Measurements from ENCODE around the gene ENTPD1. TPM values are rescaled to one million over a fixed set of nuclear protein-coding genes. Genes with fewer than 3 reads are reported as not detected.
"Not testable (repeated sequence)": the region's sequence is repeated elsewhere in the genome, so short reads cannot be mapped to it uniquely, and the experiment has no call there.

The ENTPD1 gene
- total RNA-seq, 1 donor from 2014 or later, result 1.6 TPM

DNA sequence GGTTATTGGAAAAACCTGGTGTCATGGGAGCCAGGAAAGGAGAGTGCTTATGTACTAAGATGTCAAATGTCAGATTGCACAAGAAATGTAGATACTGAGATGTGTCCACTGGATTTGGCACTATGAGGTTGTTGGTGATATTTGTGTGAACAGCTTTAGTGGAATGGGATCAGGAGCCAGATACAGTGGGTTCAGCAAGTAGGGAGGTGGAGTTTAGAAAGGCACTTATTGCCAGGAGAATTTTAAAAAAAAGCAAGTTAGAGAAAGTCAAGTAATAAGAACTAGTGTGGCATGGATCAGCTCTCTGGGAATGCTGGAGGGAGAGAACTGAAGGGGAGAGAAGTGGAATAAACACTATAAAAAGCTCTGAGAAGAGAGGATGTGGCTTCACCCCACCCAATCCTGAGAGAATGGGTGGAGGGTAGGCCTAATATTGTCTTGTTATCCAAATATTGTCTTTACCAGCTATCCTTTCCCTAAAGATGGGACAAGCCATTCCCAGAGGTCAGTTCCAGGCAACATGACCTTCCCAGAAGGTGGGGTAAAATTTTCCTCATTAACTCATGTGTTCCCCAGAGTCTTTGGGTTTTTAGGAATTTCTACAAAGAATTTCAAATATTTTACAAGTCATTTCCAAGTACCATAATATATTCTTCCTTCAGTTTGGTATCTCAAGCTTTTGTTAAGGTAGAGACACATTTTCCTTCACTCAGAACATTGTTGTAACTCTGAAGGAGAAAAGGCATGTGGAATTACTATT lies 42.3 kb downstream of the ENTPD1 start:
- no peaks in the 10 kb centered on the region for H3K36me3 Mint-ChIP-seq
- Histone ChIP-seq H3K4me1 (peaks cover 3% of the 10 kb centered on the region), H3K4me3 (no peak overlapping the region), H3K36me3 (no peaks in the 10 kb centered on the region), H3K27me3 (no peaks in the 10 kb centered on the region), H4K20me1 (ENCODE audit: low read depth) (no peaks in the 10 kb centered on the region), H3K79me2 (ENCODE audit: low read depth) (no peaks in the 10 kb centered on the region), H3K27ac (no peak overlapping the region), H3K9ac (no peak overlapping the region), H2AFZ (replicated peaks) (no peak overlapping the region), H3K9me3 (ENCODE audit: low read depth) (no peaks in the 10 kb centered on the region), H3K4me2 (no peak overlapping the region), H3F3A (ENCODE audit: low read depth) (no peaks in the 10 kb centered on the region)
- H3K4me3 Mint-ChIP-seq, result no peak overlapping the region
- peaks cover 7% of the 10 kb centered on the region for H3K27me3 Mint-ChIP-seq (ENCODE audit: insufficient read depth, low read depth)
- H3K9me3 Mint-ChIP-seq, result peaks cover 21% of the 10 kb centered on the region
- H3K4me1 Mint-ChIP-seq, result peaks cover 4% of the 10 kb centered on the region
- no peak overlapping the region for H3K27ac Mint-ChIP-seq
- TF ChIP-seq, protein P1, sequence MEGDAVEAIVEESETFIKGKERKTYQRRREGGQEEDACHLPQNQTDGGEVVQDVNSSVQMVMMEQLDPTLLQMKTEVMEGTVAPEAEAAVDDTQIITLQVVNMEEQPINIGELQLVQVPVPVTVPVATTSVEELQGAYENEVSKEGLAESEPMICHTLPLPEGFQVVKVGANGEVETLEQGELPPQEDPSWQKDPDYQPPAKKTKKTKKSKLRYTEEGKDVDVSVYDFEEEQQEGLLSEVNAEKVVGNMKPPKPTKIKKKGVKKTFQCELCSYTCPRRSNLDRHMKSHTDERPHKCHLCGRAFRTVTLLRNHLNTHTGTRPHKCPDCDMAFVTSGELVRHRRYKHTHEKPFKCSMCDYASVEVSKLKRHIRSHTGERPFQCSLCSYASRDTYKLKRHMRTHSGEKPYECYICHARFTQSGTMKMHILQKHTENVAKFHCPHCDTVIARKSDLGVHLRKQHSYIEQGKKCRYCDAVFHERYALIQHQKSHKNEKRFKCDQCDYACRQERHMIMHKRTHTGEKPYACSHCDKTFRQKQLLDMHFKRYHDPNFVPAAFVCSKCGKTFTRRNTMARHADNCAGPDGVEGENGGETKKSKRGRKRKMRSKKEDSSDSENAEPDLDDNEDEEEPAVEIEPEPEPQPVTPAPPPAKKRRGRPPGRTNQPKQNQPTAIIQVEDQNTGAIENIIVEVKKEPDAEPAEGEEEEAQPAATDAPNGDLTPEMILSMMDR (IDR thresholded peaks at IDR 0.05), result no peak
- no peak for TF ChIP-seq EZH2 (IDR thresholded peaks at IDR 0.05)
- TF ChIP-seq EZH2phosphoT487 (IDR thresholded peaks at IDR 0.05), result no peak
- no peak for DNase-seq (ENCODE audit: low spot score)

DNA sequence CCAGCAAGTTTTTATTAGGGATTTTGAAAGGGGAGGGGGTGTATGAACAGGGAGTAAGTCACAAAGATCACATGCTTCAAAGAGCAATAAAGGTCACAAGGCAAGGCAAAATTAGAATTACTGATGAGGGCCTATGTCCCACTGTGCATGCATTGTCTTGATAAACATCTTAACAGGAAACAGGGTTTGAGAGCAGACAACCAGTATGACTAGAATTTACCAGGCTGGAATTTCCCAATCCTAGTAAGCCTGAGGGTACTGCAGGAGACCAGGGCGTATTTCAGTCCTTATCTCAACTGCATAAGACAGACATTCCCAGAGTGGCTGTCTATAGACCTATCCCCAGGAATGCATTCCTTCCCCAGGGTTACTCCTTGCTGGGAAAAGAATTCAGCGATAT lies 44.3 kb downstream of the ENTPD1 start:
- not testable (repeated sequence) for H3K4me2 ChIP-seq; H3K27me3 ChIP-seq; H4K20me1 ChIP-seq (ENCODE audit: low read depth); H3K4me1 Mint-ChIP-seq; H3K4me3 Mint-ChIP-seq; H3K4me3 ChIP-seq; H3K9me3 ChIP-seq (ENCODE audit: low read depth); H3K27me3 Mint-ChIP-seq (ENCODE audit: insufficient read depth, low read depth); H2AFZ ChIP-seq (replicated peaks); H3F3A ChIP-seq (ENCODE audit: low read depth); H3K36me3 ChIP-seq; H3K36me3 Mint-ChIP-seq; H3K9ac ChIP-seq; DNase-seq (ENCODE audit: low spot score); H3K27ac ChIP-seq; H3K79me2 ChIP-seq (ENCODE audit: low read depth); H3K27ac Mint-ChIP-seq; H3K4me1 ChIP-seq
- H3K9me3 Mint-ChIP-seq, result peaks cover 29% of the 10 kb centered on the region

DNA sequence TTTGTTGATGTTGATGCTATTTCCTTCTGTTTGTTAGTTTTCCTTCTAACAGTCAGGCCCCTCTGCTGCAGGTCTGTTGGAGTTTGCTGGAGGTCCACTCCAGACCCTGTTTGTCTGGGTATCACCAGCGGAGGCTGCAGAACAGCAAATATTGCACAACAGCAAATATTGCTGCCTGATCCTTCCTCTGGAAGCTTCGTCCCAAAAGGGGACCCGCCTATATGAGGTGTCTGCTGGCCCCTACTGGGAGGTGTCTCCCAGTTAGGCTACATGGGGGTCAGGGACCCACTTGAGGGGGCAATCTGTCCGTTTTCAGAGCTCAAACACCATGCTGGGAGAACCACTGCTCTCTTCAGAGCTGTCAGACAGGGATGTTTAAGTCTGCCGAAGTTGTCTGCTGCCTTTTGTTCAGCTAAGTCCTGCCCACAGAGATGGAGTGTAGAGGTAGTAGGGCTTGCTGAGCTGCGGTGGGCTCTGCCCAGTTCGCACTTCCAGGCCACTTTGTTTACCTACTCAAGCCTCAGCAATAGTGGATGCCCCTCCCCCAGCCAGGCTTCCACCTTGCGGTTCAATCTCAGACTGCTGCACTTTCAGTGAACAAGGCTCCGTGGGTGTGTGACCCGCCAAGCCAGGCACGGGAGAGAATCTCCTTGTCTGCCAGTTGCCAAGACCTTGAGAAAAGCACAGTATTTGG lies 50.9 kb downstream of the ENTPD1 start:
- not testable (repeated sequence) for H3K4me1 ChIP-seq; DNase-seq (ENCODE audit: low spot score); H3K4me1 Mint-ChIP-seq; H3K9me3 ChIP-seq (ENCODE audit: low read depth); H3K27me3 ChIP-seq; H3K27ac ChIP-seq; H3K36me3 Mint-ChIP-seq; H3K27me3 Mint-ChIP-seq (ENCODE audit: insufficient read depth, low read depth); H3K4me2 ChIP-seq; H2AFZ ChIP-seq (replicated peaks); H3F3A ChIP-seq (ENCODE audit: low read depth); H3K4me3 ChIP-seq; H3K4me3 Mint-ChIP-seq; H3K27ac Mint-ChIP-seq; H3K9ac ChIP-seq; H3K79me2 ChIP-seq (ENCODE audit: low read depth); H3K36me3 ChIP-seq; H4K20me1 ChIP-seq (ENCODE audit: low read depth)
- H3K9me3 Mint-ChIP-seq, result peaks cover 34% of the 10 kb centered on the region

DNA sequence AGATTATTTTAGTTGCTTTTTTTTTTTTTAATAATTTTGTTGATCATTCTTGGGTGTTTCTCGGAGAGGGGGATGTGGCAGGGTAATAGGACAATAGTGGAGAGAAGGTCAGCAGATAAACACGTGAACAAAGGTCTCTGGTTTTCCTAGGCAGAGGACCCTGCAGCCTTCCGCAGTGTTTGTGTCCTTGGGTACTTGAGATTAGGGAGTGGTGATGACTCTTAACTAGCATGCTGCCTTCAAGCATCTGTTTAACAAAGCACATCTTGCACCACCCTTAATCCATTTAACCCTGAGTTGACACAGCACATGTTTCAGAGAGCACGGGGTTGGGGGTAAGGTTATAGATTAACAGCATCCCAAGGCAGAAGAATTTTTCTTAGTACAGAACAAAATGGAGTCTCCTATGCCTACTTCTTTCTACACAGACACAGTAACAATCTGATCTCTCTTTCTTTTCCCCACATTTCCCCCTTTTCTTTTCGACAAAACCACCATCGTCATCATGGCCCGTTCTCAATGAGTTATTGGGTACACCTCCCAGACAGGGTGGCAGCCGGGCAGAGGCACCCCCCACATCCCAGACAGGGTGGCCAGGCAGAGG lies 52.8 kb downstream of the ENTPD1 start:
- not testable (repeated sequence) for H3K9me3 ChIP-seq (ENCODE audit: low read depth)

More for the DNA sequence above, 52.8 kb downstream of the ENTPD1 start:
- H3K9ac ChIP-seq; H3K27me3 Mint-ChIP-seq (ENCODE audit: insufficient read depth, low read depth); H3K27ac Mint-ChIP-seq; H4K20me1 ChIP-seq (ENCODE audit: low read depth); H3F3A ChIP-seq (ENCODE audit: low read depth); H3K36me3 Mint-ChIP-seq; H3K4me2 ChIP-seq; H3K36me3 ChIP-seq; H2AFZ ChIP-seq (replicated peaks); DNase-seq (ENCODE audit: low spot score); H3K27me3 ChIP-seq; H3K27ac ChIP-seq; H3K79me2 ChIP-seq (ENCODE audit: low read depth); H3K4me1 ChIP-seq; H3K4me3 ChIP-seq; H3K4me1 Mint-ChIP-seq; H3K4me3 Mint-ChIP-seq: not testable (repeated sequence)
- peaks cover 27% of the 10 kb centered on the region for H3K9me3 Mint-ChIP-seq

Measured in neural progenitor cell (in vitro differentiated cells).